GM21367 (cell line): Measurements from ENCODE around the gene RNF212B.

Experiments
- ATAC-seq: cut with Tn5 transposase; IDR thresholded peaks from one replicate; pipeline ENCODE4 v1.9.1; 2021; ENCODE audit not compliant: unreplicated experiment

The RNF212B gene

DNA sequence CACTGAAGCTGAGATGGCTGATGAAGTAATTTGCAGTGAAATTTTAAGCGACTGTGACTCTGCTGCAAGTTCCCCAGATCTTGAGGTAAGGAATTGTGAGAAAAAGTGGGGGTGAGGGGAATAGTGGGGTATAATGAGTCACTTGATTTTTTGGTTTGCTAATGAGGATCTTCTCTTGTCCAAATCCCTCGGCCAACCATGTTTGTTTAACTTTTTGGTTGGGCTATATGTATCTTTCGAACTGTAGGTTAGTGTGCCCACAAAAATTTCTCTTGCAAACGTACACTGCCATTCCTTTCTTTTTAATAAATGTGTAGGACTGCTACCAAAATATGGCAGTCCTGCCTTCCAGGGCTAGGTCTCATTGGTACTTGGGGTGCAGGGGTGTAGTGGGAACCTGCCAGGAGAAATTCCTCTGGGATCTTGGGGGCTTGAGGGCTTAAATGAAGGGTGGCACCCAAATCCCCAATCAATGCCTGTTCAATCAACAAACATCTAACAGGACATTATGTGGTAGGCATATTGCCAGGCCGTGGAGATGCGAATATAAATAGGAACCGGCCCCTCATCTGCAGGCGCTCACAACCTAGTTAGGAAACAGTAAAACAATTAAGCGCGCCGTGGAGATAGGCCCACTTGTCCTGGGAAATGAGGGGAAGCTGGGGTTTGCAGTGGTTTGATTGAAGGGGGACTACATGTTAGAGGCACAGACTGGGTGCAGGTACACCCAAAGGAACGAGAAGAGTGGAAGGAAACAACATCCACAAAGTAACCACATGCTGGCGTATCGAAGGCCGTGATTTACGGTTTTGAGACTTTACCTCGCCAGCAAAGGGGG, 82.2 kb downstream of the RNF212B start:
- ATAC-seq = no peak

DNA sequence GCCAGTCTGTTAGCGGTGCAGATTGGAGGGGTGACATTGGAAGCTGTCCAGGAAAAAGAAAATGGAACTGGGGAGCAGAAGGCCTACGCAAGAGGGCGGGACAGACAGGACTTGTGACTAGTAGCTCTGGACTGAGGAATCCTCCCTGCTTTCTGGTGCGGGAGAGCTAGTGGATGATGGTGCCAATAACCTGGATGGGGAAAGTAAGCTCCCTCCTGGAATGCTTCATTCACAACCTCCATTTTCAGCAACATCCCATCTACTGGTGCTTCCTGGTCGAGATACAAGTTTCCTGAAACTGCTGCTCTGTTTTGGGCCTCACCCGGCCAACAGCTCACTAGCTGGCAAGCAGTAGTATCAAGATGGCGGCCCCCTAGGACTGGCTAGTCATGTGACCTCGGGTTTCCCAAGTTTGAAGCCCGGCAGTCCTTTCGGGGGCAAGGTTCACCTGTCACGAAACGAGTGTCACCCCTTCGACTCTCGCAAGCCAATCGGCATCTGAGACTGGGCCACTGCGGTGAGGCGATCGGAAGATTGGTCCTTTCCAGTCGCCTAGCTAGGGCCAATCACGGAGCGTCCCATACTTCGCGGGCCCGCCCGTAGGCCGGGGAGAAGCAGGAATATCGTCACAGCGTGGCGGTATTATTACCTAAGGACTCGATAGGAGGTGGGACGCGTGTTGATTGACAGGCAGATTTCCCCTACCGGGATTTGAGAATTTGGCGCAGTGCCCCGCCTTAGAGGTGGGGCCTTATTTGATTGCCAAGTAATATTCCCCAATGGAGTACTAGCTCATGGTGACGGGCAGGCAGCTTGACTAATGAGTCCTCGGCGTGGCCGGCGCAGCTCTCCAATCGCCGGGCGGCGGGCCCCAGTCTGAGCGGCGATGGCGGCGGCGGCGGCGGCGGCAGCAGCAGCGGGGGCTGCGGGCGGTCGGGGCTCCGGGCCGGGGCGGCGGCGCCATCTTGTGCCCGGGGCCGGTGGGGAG, 83.1 kb downstream of the RNF212B start, which contains the start of gene PABPN1:
Gene PABPN1 (plus strand): TSS at position 874 of the 988 bp plus-strand sequence. CDS start 13 bp downstream, at position 887.
- ATAC-seq = peak; percentile 86

DNA sequence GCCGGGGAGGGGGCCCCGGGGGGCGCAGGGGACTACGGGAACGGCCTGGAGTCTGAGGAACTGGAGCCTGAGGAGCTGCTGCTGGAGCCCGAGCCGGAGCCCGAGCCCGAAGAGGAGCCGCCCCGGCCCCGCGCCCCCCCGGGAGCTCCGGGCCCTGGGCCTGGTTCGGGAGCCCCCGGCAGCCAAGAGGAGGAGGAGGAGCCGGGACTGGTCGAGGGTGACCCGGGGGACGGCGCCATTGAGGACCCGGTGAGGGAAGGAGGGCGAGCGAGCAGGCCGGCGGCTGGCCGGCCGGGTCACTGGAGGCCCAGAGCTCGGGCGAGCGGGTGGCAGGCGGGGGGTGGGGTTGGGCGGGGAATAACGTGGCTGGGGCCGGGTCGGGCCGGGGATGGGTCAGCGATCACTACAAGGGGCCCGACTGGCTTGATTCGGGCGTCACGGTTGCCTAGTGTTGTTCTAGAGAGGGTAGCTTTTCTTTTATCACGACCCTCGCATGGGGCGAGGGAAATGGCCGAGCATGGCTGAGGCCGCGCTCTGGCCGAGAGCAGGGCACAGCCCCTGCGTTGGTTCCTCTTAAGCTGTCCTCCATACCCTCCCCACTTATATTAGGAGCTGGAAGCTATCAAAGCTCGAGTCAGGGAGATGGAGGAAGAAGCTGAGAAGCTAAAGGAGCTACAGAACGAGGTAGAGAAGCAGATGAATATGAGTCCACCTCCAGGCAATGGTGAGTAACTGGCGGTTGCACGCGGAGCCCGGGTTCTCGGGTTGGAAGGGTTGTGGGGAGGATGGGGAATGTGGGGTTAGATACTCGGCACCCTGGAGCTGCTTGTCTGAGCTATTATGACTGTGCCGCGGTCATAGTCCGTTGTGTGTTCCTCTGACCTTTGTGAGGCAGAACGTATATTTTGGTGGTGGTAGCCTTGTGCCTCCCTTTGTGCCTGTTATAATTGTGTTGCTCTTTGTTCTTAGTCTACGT, 84.1 kb downstream of the RNF212B start:
- ATAC-seq = peak; percentile 3
